Retinal pigment epithelial cell (primary cell): ENCODE results near the gene TCEAL1.

ENCODE experiments used
- DNase-seq: peaks from one replicate; pipeline ENCODE4 v3.0.0-alpha.2; 2010; ENCODE audit warnings: low read depth
- H3K4me3 ChIP-seq: 2 replicates; pipeline ENCODE4 v1.5.1; 2011; ENCODE audit warnings: mild to moderate bottlenecking, low read length, control low read depth, moderate library complexity
- TF ChIP-seq, protein P1 (sequence below): conservative IDR thresholded peaks from 2 replicates; pipeline ENCODE4 v1.5.1; 2011; ENCODE audit warnings: low read depth, low read length, control low read depth, inconsistent platforms

TCEAL1 gene

DNA sequence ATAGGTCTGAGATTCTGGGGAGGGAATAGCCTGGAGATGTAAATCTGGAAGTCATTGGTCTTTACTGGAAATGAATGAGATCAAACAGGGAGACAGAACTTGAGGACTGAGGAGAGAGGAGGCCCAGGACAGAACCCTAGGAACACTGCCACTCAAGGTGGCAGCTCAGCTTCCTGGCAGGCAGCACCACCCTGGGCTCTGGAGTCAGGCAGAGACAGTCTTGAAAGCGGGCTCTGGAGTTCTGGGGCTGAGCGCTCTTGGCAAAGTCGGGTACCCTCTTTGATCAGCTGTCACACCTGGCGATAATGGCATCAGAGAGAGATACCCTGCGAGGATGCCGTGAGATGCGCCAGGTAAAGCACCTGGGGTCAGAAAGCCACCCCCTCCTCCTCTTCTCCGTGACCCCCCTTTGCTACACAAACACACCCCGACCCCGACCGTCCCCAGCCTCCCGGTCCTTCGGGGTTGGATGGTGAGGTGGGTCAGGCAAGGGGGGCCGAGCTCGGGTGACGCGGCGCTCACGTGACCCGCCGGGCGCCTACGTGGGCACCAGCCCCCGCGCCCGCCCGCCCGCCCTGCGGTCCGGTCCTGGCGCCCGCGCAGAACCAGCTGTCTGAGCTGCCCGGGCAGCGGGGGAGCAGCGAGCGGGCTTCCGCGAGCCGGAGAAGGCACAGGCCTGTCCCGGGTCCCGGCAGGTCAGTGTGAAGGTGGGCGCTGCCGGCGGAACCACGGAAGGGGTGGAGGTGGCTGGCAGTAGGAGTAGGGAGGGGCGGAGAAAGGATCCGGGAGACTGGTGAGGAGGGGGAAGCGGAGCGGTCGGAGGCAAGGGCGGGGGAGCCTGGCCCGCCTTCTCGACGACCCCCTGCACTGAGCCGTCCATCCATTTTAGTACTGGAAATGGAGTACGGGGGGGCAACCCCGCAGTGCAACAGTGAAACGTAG is 21.1 kb upstream of the TCEAL1 start, which contains the start of gene TCEAL3:
TSS of gene TCEAL3 (plus strand) at position 600 of the 942 bp plus-strand sequence. CDS start 1,102 bp downstream, outside the sequence.
- H3K4me3 ChIP-seq: peak within 1 kb of the TSS; percentile 69
- TF ChIP-seq, protein P1, sequence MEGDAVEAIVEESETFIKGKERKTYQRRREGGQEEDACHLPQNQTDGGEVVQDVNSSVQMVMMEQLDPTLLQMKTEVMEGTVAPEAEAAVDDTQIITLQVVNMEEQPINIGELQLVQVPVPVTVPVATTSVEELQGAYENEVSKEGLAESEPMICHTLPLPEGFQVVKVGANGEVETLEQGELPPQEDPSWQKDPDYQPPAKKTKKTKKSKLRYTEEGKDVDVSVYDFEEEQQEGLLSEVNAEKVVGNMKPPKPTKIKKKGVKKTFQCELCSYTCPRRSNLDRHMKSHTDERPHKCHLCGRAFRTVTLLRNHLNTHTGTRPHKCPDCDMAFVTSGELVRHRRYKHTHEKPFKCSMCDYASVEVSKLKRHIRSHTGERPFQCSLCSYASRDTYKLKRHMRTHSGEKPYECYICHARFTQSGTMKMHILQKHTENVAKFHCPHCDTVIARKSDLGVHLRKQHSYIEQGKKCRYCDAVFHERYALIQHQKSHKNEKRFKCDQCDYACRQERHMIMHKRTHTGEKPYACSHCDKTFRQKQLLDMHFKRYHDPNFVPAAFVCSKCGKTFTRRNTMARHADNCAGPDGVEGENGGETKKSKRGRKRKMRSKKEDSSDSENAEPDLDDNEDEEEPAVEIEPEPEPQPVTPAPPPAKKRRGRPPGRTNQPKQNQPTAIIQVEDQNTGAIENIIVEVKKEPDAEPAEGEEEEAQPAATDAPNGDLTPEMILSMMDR: no peak
- no peak for DNase-seq

DNA sequence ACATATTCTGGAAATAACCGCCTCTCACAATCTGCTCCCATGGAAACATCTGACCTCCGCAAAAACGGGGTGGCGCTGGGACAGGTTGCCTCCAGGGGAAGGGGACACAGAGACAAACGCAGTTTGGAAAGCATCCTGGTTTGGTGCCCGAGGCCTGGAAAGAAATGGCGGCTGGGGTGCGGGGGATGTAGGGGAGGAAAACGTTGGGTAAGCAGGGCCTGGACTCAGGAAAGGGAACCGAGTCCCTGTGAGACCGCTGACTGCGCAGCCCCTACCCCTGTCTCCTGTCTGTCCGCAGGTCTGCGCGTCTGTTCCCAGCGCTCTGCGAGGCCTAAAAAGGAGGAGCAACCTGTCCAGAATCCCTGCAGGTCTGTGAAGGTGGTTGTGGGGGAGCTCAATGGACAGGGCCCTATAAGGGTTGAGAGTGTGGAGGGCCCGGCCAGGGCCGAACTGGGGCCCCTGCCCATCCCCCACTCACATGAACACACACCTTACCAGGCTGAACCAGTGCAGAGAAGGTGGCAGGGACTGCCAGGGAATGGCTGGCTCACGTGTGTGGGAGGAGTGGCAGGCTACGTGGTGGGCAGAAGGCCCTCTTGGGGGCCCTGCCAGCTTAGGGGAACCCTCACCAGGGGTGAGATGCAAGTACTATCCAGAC is 20.3 kb upstream of the TCEAL1 start:
- H3K4me3 ChIP-seq: peak overlapping the region; percentile 69
- DNase-seq: no peak

GRCh38 chrX:103610282-103610681 is 18.5 kb upstream of the TCEAL1 start:
- no peak for DNase-seq
- H3K4me3 ChIP-seq: no peak overlapping the region
- TF ChIP-seq, protein P1: no peak

More for the DNA sequence above, 20.3 kb upstream of the TCEAL1 start:
- TF ChIP-seq, protein P1: no peak

- no peak for DNase-seq
- TF ChIP-seq, protein P1: no peak
Observed at GRCh38 chrX:103613362-103613890, 15.3 kb upstream of the TCEAL1 start.

GRCh38 chrX:103614999-103615398 is 13.8 kb upstream of the TCEAL1 start:
- DNase-seq: no peak
- no peak overlapping the region for H3K4me3 ChIP-seq
- TF ChIP-seq, protein P1: no peak

More at GRCh38 chrX:103613362-103613890, 15.3 kb upstream of the TCEAL1 start:
- no peak overlapping the region for H3K4me3 ChIP-seq

GRCh38 chrX:103615781-103616371 is 12.9 kb upstream of the TCEAL1 start:
- DNase-seq: no peak
- no peak overlapping the region for H3K4me3 ChIP-seq
- TF ChIP-seq, protein P1: no peak
